Kidney (tissue), 14 donors: ENCODE results near the gene TSGA10IP. TPM values are rescaled to one million over a fixed set of nuclear protein-coding genes. Genes with fewer than 3 reads are reported as not detected.
A peak's percentile ranks its signal among the peaks of the same experiment; 100 is the strongest.

Experiments
- DNase-seq, 5 donors: peaks; one replicate each; pipeline ENCODE4 v3.0.0-alpha.2; 2013 to 2020
- FAIRE-seq: peaks from 2 replicates; lab custom pipeline; 2012; peaks lifted over from hg19 to GRCh38; lab: Jason Lieb, UNC
- H3K27ac ChIP-seq, 2 donors: one replicate each; pipeline ENCODE4 v1.7.0; 2013; ENCODE audit warnings: low read depth in 2 of 2, low read length in 2 of 2, inconsistent platforms in 1 of 2
- H3K27me3 ChIP-seq: one replicate; pipeline ENCODE4 v1.7.1; 2013; ENCODE audit warnings: low read length, inconsistent platforms; ENCODE audit not compliant: control insufficient read depth, insufficient read depth
- H3K36me3 ChIP-seq, 3 donors: one replicate each; pipeline versions ENCODE4 v1.7.0 to v1.7.1; 2013; ENCODE audit warnings: low read length in 3 of 3, control low read depth in 1 of 3, inconsistent platforms in 1 of 3; ENCODE audit not compliant: insufficient read depth in 3 of 3, control insufficient read depth in 2 of 3
- H3K4me1 ChIP-seq, 3 donors: one replicate each; pipeline versions ENCODE4 v1.7.0 to v1.7.1; 2013; ENCODE audit warnings: low read length in 3 of 3, inconsistent platforms in 1 of 3, low read depth in 1 of 3; ENCODE audit not compliant: control insufficient read depth in 2 of 3, insufficient read depth in 2 of 3
- H3K4me3 ChIP-seq, 3 donors: one replicate each; pipeline versions ENCODE4 v1.7.0 to v1.8.1; 2013; ENCODE audit warnings: low read length in 3 of 3, control low read depth in 1 of 3, inconsistent platforms in 1 of 3
- H3K9ac ChIP-seq, 3 donors: one replicate each; pipeline versions ENCODE4 v1.7.0 to v1.7.1; 2013; ENCODE audit warnings: low read length in 3 of 3, control low read depth in 1 of 3, inconsistent platforms in 1 of 3
- H3K9me3 ChIP-seq, 3 donors: one replicate each; pipeline versions ENCODE4 v1.7.0 to v1.7.1; 2013; ENCODE audit warnings: low read length in 3 of 3, control low read depth in 1 of 3, inconsistent platforms in 1 of 3; ENCODE audit not compliant: control insufficient read depth in 2 of 3, insufficient read depth in 1 of 3
- intact Hi-C: fragments of 100-400 bp; cut with DNase I; formaldehyde crosslinking; loops from one replicate; pipeline ENCODE4 v1.11.1; 2022
- polyA plus RNA-seq: library from polyadenylated mRNA; stranded (reverse); fragments of 350-450 nt; fragmentation: Illumina TruSeq; extraction: RNeasy Lipid Tissue Mini Kit (QIAGEN cat#74804); gene quantifications from one replicate; pipeline ENCODE4 v1.2.3, GENCODE V29; 2014; ENCODE audit warnings: low read depth, low replicate concordance; ENCODE audit not compliant: insufficient read depth
- total RNA-seq: library from RNA; stranded (reverse); fragmentation: NEBNext Ultra II Directional; extraction: Animal tissue kit (Norgen Biotek cat#: 25700); gene quantifications from one replicate; pipeline ENCODE4 v1.2.1, GENCODE V29; 2021
- TF ChIP-seq, protein P1 (sequence below): IDR thresholded peaks from 3 replicates; pipeline ENCODE4 v1.5.1; 2012; ENCODE audit warnings: mild to moderate bottlenecking, moderate library complexity, borderline replicate concordance; ENCODE audit not compliant: insufficient read depth; ENCODE audit errors: extremely low read depth
- donor health status: control.
- donor health status: control.
- donor health status: control.
- donor health status: control.
- donor health status: control.
- donor health status: DM: yes; HTN: yes; CAD: no.
- donor health status: Normal renal cell carcinoma (clear cell type).

Gene TSGA10IP
- total and polyA plus RNA-seq, 2 donors from 2014 or later, result not detected

DNA sequence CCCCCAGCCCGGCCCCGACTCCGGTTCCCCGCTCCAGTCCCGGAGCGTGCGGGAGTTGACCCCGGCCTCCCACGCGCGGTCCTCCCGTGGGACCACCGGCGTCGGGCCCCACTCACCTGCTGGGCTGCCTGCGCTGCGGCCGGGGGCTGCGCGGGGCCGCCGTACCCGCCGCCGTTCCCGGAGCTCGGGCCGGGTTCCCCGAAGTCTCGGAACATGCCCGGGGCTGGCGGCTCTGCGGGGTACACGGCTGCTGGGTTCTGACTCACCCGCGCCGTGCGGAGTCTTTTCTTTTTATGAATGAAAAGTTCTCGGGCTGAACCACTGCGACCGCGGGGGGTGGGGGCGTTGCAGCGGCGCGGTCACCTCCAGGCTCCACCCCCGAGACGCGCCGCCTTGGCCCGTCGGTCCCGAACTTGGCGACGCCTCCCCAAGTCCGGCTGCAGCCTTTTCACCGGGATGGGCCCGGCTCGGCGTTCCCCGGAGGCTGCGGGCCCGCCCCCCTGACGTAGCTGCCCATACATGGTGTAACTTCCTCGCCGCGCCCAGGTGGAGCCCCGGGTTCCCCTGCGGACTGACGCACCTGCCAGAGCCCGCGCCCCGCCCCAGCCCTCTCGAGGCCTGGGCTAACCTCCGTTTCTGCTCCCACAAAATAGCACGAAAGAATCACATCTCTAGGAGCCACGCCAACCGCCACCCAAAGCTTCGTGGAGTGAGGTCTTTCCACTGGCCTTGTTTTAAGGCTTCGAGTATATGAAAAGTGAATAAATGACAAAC, 45.0 kb upstream of the TSGA10IP start, which contains the start of gene FOSL1:
TSS of gene FOSL1 (minus strand) at position 264 of the 774 bp plus-strand sequence. CDS start at position 215, 49 bp downstream.
- intact Hi-C loops, result no loop called here
- DNase-seq (peak; percentile 73 to 96 (median 80)), FAIRE-seq (no peak)
- Histone ChIP-seq H3K9ac (peak within 1 kb of the TSS in 1 of 3 donors; percentile 26), H3K9me3 (no peaks in the 10 kb centered on the region), H3K36me3 (no peaks in the 10 kb centered on the region), H3K4me1 (peaks cover 0 to 6% (median 3%) of the 10 kb centered on the region in 3 donors), H3K27me3 (peaks cover 17% of the 10 kb centered on the region), H3K27ac (no peak within 1 kb of the TSS), H3K4me3 (peak within 1 kb of the TSS in 1 of 3 donors; percentile 47)
- TF ChIP-seq, protein P1, sequence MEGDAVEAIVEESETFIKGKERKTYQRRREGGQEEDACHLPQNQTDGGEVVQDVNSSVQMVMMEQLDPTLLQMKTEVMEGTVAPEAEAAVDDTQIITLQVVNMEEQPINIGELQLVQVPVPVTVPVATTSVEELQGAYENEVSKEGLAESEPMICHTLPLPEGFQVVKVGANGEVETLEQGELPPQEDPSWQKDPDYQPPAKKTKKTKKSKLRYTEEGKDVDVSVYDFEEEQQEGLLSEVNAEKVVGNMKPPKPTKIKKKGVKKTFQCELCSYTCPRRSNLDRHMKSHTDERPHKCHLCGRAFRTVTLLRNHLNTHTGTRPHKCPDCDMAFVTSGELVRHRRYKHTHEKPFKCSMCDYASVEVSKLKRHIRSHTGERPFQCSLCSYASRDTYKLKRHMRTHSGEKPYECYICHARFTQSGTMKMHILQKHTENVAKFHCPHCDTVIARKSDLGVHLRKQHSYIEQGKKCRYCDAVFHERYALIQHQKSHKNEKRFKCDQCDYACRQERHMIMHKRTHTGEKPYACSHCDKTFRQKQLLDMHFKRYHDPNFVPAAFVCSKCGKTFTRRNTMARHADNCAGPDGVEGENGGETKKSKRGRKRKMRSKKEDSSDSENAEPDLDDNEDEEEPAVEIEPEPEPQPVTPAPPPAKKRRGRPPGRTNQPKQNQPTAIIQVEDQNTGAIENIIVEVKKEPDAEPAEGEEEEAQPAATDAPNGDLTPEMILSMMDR, result no peak

DNA sequence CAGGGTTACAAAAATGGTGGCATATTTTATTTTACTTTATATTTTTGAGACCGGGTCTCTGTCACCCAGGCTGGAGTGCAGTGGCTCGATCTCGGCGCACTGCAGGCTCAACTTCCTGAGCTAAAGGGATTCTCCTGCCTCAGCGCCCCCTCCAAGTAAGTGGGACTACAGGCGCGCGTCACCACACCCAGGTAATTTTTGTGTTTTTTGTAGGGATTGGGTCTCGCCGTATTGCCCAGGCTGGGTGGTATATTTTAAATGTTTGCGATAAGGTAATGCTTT, 44.4 kb upstream of the TSGA10IP start:
- H3K27me3 ChIP-seq, result peaks cover 17% of the 10 kb centered on the region
- intact Hi-C loops, result no loop called here
- no peaks in the 10 kb centered on the region for H3K9me3 ChIP-seq
- no peak for DNase-seq
- H3K4me3 ChIP-seq, result peak overlapping the region in 1 of 3 donors; percentile 47
- FAIRE-seq, result no peak
- H3K9ac ChIP-seq, result no peak overlapping the region
- TF ChIP-seq, protein P1, result no peak
- H3K4me1 ChIP-seq, result peaks cover 0 to 6% (median 3%) of the 10 kb centered on the region in 3 donors
- H3K27ac ChIP-seq, result no peak overlapping the region
- no peaks in the 10 kb centered on the region for H3K36me3 ChIP-seq

DNA sequence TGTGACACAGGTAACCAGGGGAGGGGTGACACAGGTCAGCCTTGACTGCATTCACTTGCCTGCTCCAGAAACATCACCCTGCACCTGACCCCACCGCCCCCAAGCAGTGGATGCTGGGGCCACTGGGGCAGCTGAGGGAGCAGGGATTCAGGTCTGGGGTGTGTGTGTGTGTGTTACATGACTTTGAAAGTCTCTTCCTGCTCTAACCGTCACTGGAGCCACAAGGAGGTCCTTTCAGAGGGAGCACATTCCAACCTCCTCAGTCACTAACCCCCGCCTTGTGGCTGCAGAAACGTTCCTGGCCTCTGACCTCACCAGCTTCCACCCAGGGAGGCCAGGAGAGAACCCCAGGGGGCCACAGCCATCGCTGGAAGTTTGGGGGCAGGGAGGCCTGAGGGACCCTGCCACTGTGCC, 42.2 kb upstream of the TSGA10IP start:
- Histone ChIP-seq H3K4me3 (no peak overlapping the region), H3K36me3 (no peaks in the 10 kb centered on the region), H3K9ac (no peak overlapping the region), H3K4me1 (peaks cover 0 to 6% (median 3%) of the 10 kb centered on the region in 3 donors), H3K9me3 (no peaks in the 10 kb centered on the region), H3K27ac (no peak overlapping the region), H3K27me3 (peaks cover 17% of the 10 kb centered on the region)
- DNase-seq, result no peak
- intact Hi-C loops, result no loop called here
- TF ChIP-seq, protein P1, result no peak
- FAIRE-seq, result no peak
